ENCODE data around the gene PVRIG.
A peak's percentile ranks its signal among the peaks of the same experiment; 100 is the strongest.
"Not testable (repeated sequence)": the region's sequence is repeated elsewhere in the genome, so short reads cannot be mapped to it uniquely, and the experiment has no call there.

The PVRIG gene

GRCh38 chr7:100219801-100220585, at the start of gene PVRIG:
TSS of gene PVRIG (plus strand) at chr7:100219949. CDS start at chr7:100219971, 22 bp downstream.
- peak; percentile 54 for DNase-seq

GRCh38 chr7:100170101-100170897, 49.5 kb upstream of the PVRIG start:
- DNase-seq, result no peak

- peak; percentile 52 for DNase-seq
These were observed 48.6 kb upstream of the PVRIG start for GRCh38 chr7:100171087-100171681.

- no peak for DNase-seq
These were observed 47.9 kb upstream of the PVRIG start for GRCh38 chr7:100171840-100172239.

GRCh38 chr7:100173806-100174495, 45.8 kb upstream of the PVRIG start:
- DNase-seq, result no peak

- no peak for DNase-seq
These were observed 45.2 kb upstream of the PVRIG start for GRCh38 chr7:100174582-100174981.

- DNase-seq, result no peak
These were observed 44.3 kb upstream of the PVRIG start for GRCh38 chr7:100175296-100175935.

- no peak for DNase-seq
These were observed 43.4 kb upstream of the PVRIG start for GRCh38 chr7:100176096-100177044.

- DNase-seq, result peak; percentile 98
These were observed 42.4 kb upstream of the PVRIG start, which contains the start of the genes GPC2 and STAG3 for GRCh38 chr7:100177045-100178001. TSS of gene GPC2 (minus strand) at chr7:100177381. CDS start at chr7:100177199, 182 bp downstream. TSS of gene STAG3 (plus strand) at chr7:100177918. CDS start at chr7:100180557, 2,639 bp downstream.

GRCh38 chr7:100180084-100180483, 39.7 kb upstream of the PVRIG start:
- DNase-seq, result not testable (repeated sequence)

GRCh38 chr7:100182616-100183015, 37.1 kb upstream of the PVRIG start:
- not testable (repeated sequence) for DNase-seq

GRCh38 chr7:100183090-100183489, 36.7 kb upstream of the PVRIG start:
- DNase-seq, result not testable (repeated sequence)

GRCh38 chr7:100185726-100186125, 34.0 kb upstream of the PVRIG start:
- no peak for DNase-seq

GRCh38 chr7:100189061-100189460, 30.7 kb upstream of the PVRIG start:
- no peak for DNase-seq

GRCh38 chr7:100190048-100190711, 29.6 kb upstream of the PVRIG start:
- DNase-seq, result no peak

- DNase-seq, result no peak
These were observed 28.0 kb upstream of the PVRIG start for GRCh38 chr7:100191775-100192174.

- not testable (repeated sequence) for DNase-seq
These were observed 27.4 kb upstream of the PVRIG start for GRCh38 chr7:100192281-100192862.

- no peak for DNase-seq
These were observed 26.8 kb upstream of the PVRIG start for GRCh38 chr7:100192969-100193368.

GRCh38 chr7:100195222-100195621, 24.5 kb upstream of the PVRIG start:
- DNase-seq, result no peak
